OCI-M2 (cell line): Measurements from ENCODE around the gene HHATL.
"Not testable (repeated sequence)": the region's sequence is repeated elsewhere in the genome, so short reads cannot be mapped to it uniquely, and the experiment has no call there.

ENCODE experiments used
- DNase-seq: peaks from one replicate; lab custom pipeline; 2025; ENCODE audit not compliant: unreplicated experiment; lab: John Stamatoyannopoulos, UW

HHATL gene

GRCh38 chr3:42734263-42734860 lies 31.8 kb upstream of the HHATL start:
- DNase-seq, result no peak

- DNase-seq, result no peak
These were observed 31.1 kb upstream of the HHATL start for GRCh38 chr3:42733501-42734262.

GRCh38 chr3:42732829-42733459 lies 30.3 kb upstream of the HHATL start:
- no peak for DNase-seq

GRCh38 chr3:42732196-42732828 lies 29.7 kb upstream of the HHATL start:
- DNase-seq, result no peak

GRCh38 chr3:42731476-42732195 lies 29.0 kb upstream of the HHATL start:
- DNase-seq, result no peak

GRCh38 chr3:42730706-42731420 lies 28.3 kb upstream of the HHATL start:
- DNase-seq, result no peak

GRCh38 chr3:42730294-42730693 lies 27.7 kb upstream of the HHATL start:
- no peak for DNase-seq

- no peak for DNase-seq
These were observed 27.0 kb upstream of the HHATL start for GRCh38 chr3:42729404-42730145.

- DNase-seq, result no peak
These were observed 26.2 kb upstream of the HHATL start for GRCh38 chr3:42728668-42729364.

- DNase-seq, result no peak
These were observed 25.5 kb upstream of the HHATL start for GRCh38 chr3:42728056-42728455.

GRCh38 chr3:42725454-42725853 lies 22.9 kb upstream of the HHATL start:
- DNase-seq, result no peak

- DNase-seq, result no peak
These were observed 20.6 kb upstream of the HHATL start for GRCh38 chr3:42723219-42723618.

GRCh38 chr3:42722442-42722841 lies 19.8 kb upstream of the HHATL start:
- DNase-seq, result not testable (repeated sequence)

GRCh38 chr3:42721690-42722089 lies 19.1 kb upstream of the HHATL start:
- no peak for DNase-seq

GRCh38 chr3:42720126-42720525 lies 17.5 kb upstream of the HHATL start:
- DNase-seq, result no peak

GRCh38 chr3:42719002-42719401 lies 16.4 kb upstream of the HHATL start:
- no peak for DNase-seq

GRCh38 chr3:42718338-42718737 lies 15.7 kb upstream of the HHATL start:
- no peak for DNase-seq

- DNase-seq, result no peak
These were observed 14.7 kb upstream of the HHATL start for GRCh38 chr3:42717306-42717705.

- DNase-seq, result no peak
These were observed 11.7 kb upstream of the HHATL start for GRCh38 chr3:42714171-42714852.
